WTC11 (cell line): ENCODE data around the gene MAST4.

Experiments
- CTCF ChIP-seq: fragments of 200-600 bp; IDR thresholded peaks from 2 replicates; pipeline ENCODE4 v1.8.0; 2022; ENCODE audit warnings: antibody characterized with exemption
- ZNF232 ChIP-seq: sonication (generic); formaldehyde crosslinking; IDR thresholded peaks from 2 replicates; pipeline ENCODE4 v1.8.0; 2022; ENCODE audit warnings: mild to moderate bottlenecking, missing genetic modification reagents

DNA sequence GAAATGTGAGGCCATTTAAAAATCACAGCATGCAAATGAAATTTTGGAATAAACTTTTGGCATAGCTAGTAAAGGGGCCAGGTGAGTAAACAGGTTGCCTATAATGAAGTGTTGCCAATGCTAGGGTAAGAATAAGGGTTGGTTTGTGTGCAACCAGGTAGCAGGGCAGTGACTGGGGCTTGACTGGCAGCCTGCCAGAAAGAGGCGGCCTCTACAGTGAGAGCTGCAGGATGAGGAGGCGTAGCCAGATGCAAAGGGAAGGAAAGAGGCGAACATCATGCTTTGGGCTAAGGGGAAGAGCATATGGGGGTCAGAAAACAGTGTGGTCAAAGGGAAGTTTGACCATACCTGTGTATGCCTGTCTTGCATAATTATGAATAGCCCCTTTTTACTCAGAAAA is 70.6 kb downstream of the MAST4 start:
- TF ChIP-seq CTCF (no peak), ZNF232 (CRISPR knock-in tag) (no peak)
